ENCODE measurements around the gene CCDC88B. TPM values are rescaled to one million over a fixed set of nuclear protein-coding genes. Genes with fewer than 3 reads are reported as not detected.
A peak's percentile ranks its signal among the peaks of the same experiment; 100 is the strongest.

Gene CCDC88B
- total RNA-seq, 2 donors from 2014 or later: 14.2 to 15.2 TPM

DNA sequence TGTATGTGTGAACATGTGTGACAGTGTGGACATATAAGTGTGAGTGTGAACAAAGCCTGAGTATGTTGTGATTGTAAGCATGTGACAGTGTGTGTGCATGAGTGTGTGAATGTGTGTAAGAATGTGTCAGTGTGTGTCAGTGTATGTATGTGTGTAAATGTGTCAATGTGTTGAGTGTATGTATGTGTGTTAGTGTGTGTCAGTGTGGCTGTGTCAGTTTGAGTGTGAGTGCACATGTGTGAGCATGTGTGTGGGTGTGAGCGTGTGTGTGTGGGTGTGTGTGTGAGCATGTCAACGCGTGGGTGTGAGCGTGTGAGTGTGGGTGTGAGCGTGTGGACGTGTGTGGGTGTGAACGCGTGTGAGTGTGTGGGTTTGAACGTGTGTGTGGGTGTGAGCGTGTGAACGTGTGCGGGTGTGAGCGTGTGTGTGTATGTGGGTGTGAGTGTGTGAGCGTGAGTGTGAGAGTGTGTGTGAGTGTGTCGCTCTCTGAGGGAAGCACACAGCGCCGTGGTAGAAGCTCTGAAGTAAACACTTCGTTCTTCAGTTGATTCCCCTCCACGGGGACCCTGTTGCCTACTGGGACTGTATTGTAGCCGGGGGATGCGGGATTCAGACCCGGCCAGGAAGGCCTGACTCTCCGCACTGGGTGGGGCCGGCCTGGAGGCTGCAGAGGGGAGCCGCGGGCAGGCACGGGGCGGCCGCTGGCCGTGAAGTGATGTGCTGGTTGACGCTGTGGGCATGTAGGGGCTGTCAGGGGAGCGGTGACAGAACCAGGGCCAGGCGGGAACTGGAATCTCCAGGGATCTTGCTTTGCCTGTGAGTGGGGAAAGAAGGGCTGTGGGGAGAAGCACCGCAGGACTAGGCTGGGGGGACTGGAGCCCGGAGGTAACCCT, 40.1 kb downstream of the CCDC88B start:
- Histone ChIP-seq H3K9ac (ENCODE audit: extremely low read depth, low read length, poor library complexity, severe bottlenecking) (no peak overlapping the region), H3K4me3 (ENCODE audit: low read length) (no peak overlapping the region), H3K4me1 (ENCODE audit: control insufficient read depth, insufficient read depth, low read length) (no peaks in the 10 kb centered on the region), H3K27ac (ENCODE audit: low read depth, low read length) (no peak overlapping the region), H3K9me3 (ENCODE audit: control insufficient read depth, low read length) (no peaks in the 10 kb centered on the region), H3K36me3 (ENCODE audit: control insufficient read depth, insufficient read depth, low read length) (no peaks in the 10 kb centered on the region), H3K27me3 (ENCODE audit: control insufficient read depth, insufficient read depth, low read length, poor library complexity, severe bottlenecking) (no peaks in the 10 kb centered on the region)
- 89 to 93% methylated on average over 20 to 35 of the region's 35 CpGs for WGBS, 2 experiments (ENCODE audit: insufficient coverage in 1 of 2, insufficient read length in 1 of 2)
- TF ChIP-seq CTCF (conservative IDR thresholded peaks at IDR 0.05): no peak
- Mint-ChIP-seq H3K4me3 (no peak overlapping the region), H3K4me1 (peaks cover 7% of the 10 kb centered on the region), H3K27me3 (ENCODE audit: insufficient read depth) (no peaks in the 10 kb centered on the region), H3K36me3 (ENCODE audit: low read depth) (no peaks in the 10 kb centered on the region), H3K27ac (no peak overlapping the region), H3K9me3 (no peaks in the 10 kb centered on the region)
- no peak for DNase-seq

GRCh38 chr11:64381350-64381749, 41.3 kb downstream of the CCDC88B start:
- H3K9me3 Mint-ChIP-seq: no peaks in the 10 kb centered on the region
- Histone ChIP-seq H3K27ac (ENCODE audit: low read depth, low read length) (no peak overlapping the region), H3K9ac (ENCODE audit: extremely low read depth, low read length, poor library complexity, severe bottlenecking) (no peak overlapping the region), H3K4me3 (ENCODE audit: low read length) (no peak overlapping the region), H3K4me1 (ENCODE audit: control insufficient read depth, insufficient read depth, low read length) (no peaks in the 10 kb centered on the region), H3K9me3 (ENCODE audit: control insufficient read depth, low read length) (no peaks in the 10 kb centered on the region), H3K27me3 (ENCODE audit: control insufficient read depth, insufficient read depth, low read length, poor library complexity, severe bottlenecking) (no peaks in the 10 kb centered on the region), H3K36me3 (ENCODE audit: control insufficient read depth, insufficient read depth, low read length) (no peaks in the 10 kb centered on the region)
- H3K4me3 Mint-ChIP-seq: no peak overlapping the region
- no peak for DNase-seq
- no peaks in the 10 kb centered on the region for H3K36me3 Mint-ChIP-seq (ENCODE audit: low read depth)
- peak; percentile 22 for TF ChIP-seq CTCF (conservative IDR thresholded peaks at IDR 0.05)
- H3K4me1 Mint-ChIP-seq: peaks cover 7% of the 10 kb centered on the region
- no peak overlapping the region for H3K27ac Mint-ChIP-seq
- H3K27me3 Mint-ChIP-seq (ENCODE audit: insufficient read depth): no peaks in the 10 kb centered on the region
- 94 to 96% methylated on average over 4 to 5 of the region's 6 CpGs for whole genome bisulfite sequencing, 2 experiments (ENCODE audit: insufficient coverage in 1 of 2, insufficient read length in 1 of 2)

- WGBS, 2 experiments (ENCODE audit: insufficient coverage in 1 of 2, insufficient read length in 1 of 2): 88 to 93% methylated on average over 6 of the region's 6 CpGs
- Mint-ChIP-seq H3K4me3 (no peak overlapping the region), H3K27me3 (ENCODE audit: insufficient read depth) (no peaks in the 10 kb centered on the region)
Observed at GRCh38 chr11:64382047-64382446, 42.0 kb downstream of the CCDC88B start.

More at GRCh38 chr11:64382047-64382446, 42.0 kb downstream of the CCDC88B start:
- DNase-seq: no peak
- H3K36me3 ChIP-seq (ENCODE audit: control insufficient read depth, insufficient read depth, low read length): no peaks in the 10 kb centered on the region
- no peak overlapping the region for H3K4me3 ChIP-seq (ENCODE audit: low read length)
- no peaks in the 10 kb centered on the region for H3K36me3 Mint-ChIP-seq (ENCODE audit: low read depth)
- no peaks in the 10 kb centered on the region for H3K9me3 Mint-ChIP-seq
- TF ChIP-seq CTCF (conservative IDR thresholded peaks at IDR 0.05): no peak
- H3K4me1 Mint-ChIP-seq: peaks cover 7% of the 10 kb centered on the region
- no peaks in the 10 kb centered on the region for H3K9me3 ChIP-seq (ENCODE audit: control insufficient read depth, low read length)
- H3K27ac Mint-ChIP-seq: no peak overlapping the region
- H3K27me3 ChIP-seq (ENCODE audit: control insufficient read depth, insufficient read depth, low read length, poor library complexity, severe bottlenecking): no peaks in the 10 kb centered on the region
- H3K9ac ChIP-seq (ENCODE audit: extremely low read depth, low read length, poor library complexity, severe bottlenecking): no peak overlapping the region
- no peaks in the 10 kb centered on the region for H3K4me1 ChIP-seq (ENCODE audit: control insufficient read depth, insufficient read depth, low read length)
- no peak overlapping the region for H3K27ac ChIP-seq (ENCODE audit: low read depth, low read length)

Measured in endodermal cell (in vitro differentiated cells).